GM23248 (cell line): Measurements from ENCODE around the gene POLR1G.

Experiments used
- EZH2 ChIP-seq: fragments of 200-600 bp; sonication (generic); IDR thresholded peaks from 2 replicates; pipeline ENCODE4 v1.6.1; 2018; ENCODE audit warnings: antibody characterized with exemption, mild to moderate bottlenecking; ENCODE audit not compliant: insufficient read depth, poor library complexity, severe bottlenecking
- EZH2phosphoT487 ChIP-seq: fragments of 200-600 bp; sonication (generic); IDR thresholded peaks from 2 replicates; pipeline ENCODE4 v1.6.1; 2018; ENCODE audit warnings: antibody characterized with exemption, moderate library complexity, mild to moderate bottlenecking, low read depth; ENCODE audit not compliant: insufficient read depth

DNA sequence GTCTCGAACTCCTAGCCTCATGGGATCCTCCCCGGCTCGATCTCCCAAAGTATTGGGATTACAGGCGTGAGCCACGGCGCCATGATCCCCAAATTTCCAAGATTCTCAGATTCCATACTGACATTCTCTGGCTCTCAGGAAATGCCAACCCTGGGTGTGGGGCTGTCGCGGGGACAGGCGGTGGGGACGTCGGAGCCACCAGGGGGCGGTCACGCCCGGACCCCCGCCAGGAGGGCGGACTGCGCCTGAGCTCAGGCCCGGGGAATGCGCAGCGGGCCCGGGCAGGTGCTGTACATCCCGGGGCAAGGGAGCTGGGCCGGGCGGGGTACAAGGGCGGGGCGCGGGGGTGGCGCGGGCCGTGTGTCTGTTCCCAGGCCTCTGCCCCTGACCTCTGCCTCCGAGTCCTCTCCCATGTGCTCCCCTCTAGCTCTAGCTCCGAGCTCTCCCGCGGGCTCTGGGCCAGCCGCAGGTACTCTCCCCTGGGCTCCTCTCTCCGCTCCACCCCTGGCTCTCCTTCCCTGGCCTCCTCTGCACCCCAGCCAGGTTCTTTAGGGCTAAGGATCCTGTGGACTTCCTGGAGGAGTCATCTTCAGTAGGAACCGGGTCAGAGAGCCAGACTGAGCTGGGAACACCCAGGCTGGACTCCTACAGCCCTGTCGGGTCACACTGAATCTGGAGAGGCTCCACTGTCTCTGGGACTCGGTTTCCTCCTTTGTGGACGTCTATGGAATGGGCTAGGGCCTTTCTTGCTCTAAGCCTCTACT lies 4.0 kb upstream of the POLR1G start:
- TF ChIP-seq EZH2 (no peak), EZH2phosphoT487 (no peak)
